HepG2 (cell line): ENCODE data around the gene TMUB1. TPM values are rescaled to one million over a fixed set of nuclear protein-coding genes. Genes with fewer than 3 reads are reported as not detected.

ENCODE experiments used
- ATAC-seq: fragments of 200-7000 bp; cut with Tn5 transposase; 3 replicates; pipeline ENCODE4 v1.9.1; 2020; ENCODE audit warnings: mild to moderate bottlenecking, moderate library complexity
- BruUV-seq: library from RNA; stranded (reverse); fragments of 400-500 nt; replicated peaks from 2 replicates; lab custom pipeline; 2021; lab: Mats Ljungman, UMichigan
- CTCF ChIA-PET: fragments of 300-600 bp; formaldehyde crosslinking; extraction: SDS; loops from one replicate; lab custom pipeline; 2021; ENCODE audit warnings: low total read pairs, inconsistent platforms, low intra/inter-chr PET ratio; lab: Yijun Ruan, JAX
- POLR2A ChIA-PET: fragments of 350-600 bp; sonication (Branson Sonifier 250); formaldehyde crosslinking; loops from one replicate; lab custom pipeline; 2020; ENCODE audit warnings: antibody characterized with exemption, inconsistent platforms; lab: Yijun Ruan, JAX
- DNase-seq: peaks from one replicate; pipeline ENCODE4 v3.0.0-alpha.2; 2015; ENCODE audit warnings: low spot score
- FAIRE-seq: peaks from 3 replicates; lab custom pipeline; 2011; peaks lifted over from hg19 to GRCh38; lab: Jason Lieb, UNC
- H2AFZ ChIP-seq: one replicate; pipeline ENCODE4 v1.6.1; 2011; ENCODE audit warnings: low read length, inconsistent platforms
- H3K27ac ChIP-seq: fragments of 300-600 bp; 3 replicates; pipeline ENCODE4 v1.8.0; 2011; ENCODE audit warnings: mixed run types, mild to moderate bottlenecking, mixed read lengths, low read length, inconsistent platforms; ENCODE audit not compliant: insufficient read depth; ENCODE audit errors: extremely low read length
- H3K27me3 ChIP-seq, 2 experiments: fragments of 200-600 bp in 1 of 2; 2 replicates in 1 of 2; 3 replicates in 1 of 2; pipeline versions ENCODE4 v1.6.0 to v1.8.0; 2011; ENCODE audit warnings: low read length in 2 of 2, mild to moderate bottlenecking in 2 of 2, moderate library complexity in 2 of 2, inconsistent platforms in 1 of 2; ENCODE audit not compliant: insufficient read depth in 2 of 2, control insufficient read depth in 1 of 2
- H3K36me3 ChIP-seq, 2 experiments: fragments of 200-600 bp in 1 of 2; replicated peaks in 1 of 2; 2 replicates in 1 of 2; 3 replicates in 1 of 2; pipeline versions ENCODE4 v1.5.1 to v1.8.0; 2011; ENCODE audit warnings: low read length in 2 of 2, inconsistent platforms in 1 of 2; ENCODE audit not compliant: insufficient read depth in 2 of 2, control insufficient read depth in 1 of 2
- H3K4me1 ChIP-seq: 2 replicates; pipeline ENCODE4 v1.5.1; 2012; ENCODE audit warnings: low read length, inconsistent platforms; ENCODE audit not compliant: insufficient read depth
- H3K4me2 ChIP-seq: 2 replicates; pipeline ENCODE4 v1.6.0; 2011; ENCODE audit warnings: low read depth, low read length, inconsistent platforms
- H3K4me3 ChIP-seq, 3 experiments: fragments of 200-600 bp in 1 of 3; sonication (generic), shearing (Covaris generic) in 1 of 3; replicated peaks in 1 of 3; 2 replicates each; pipeline ENCODE4 v1.5.1; 2011 to 2016; ENCODE audit warnings: low read length in 3 of 3, inconsistent platforms in 2 of 3, low read depth in 2 of 3, mild to moderate bottlenecking in 2 of 3, control low read depth in 1 of 3, mixed read lengths in 1 of 3; ENCODE audit not compliant: insufficient read depth in 1 of 3
- H3K79me2 ChIP-seq: one replicate; pipeline ENCODE4 v1.6.1; 2011; ENCODE audit warnings: low read length, inconsistent platforms; ENCODE audit not compliant: insufficient read depth
- H3K9ac ChIP-seq: 2 replicates; pipeline ENCODE4 v1.6.0; 2011; ENCODE audit warnings: mild to moderate bottlenecking, low read depth, low read length, inconsistent platforms; ENCODE audit not compliant: insufficient read depth
- H3K9me3 ChIP-seq: 2 replicates; pipeline ENCODE4 v1.5.1; 2012; ENCODE audit warnings: mild to moderate bottlenecking, low read length
- H4K20me1 ChIP-seq: 2 replicates; pipeline ENCODE4 v1.6.0; 2011; ENCODE audit warnings: inconsistent platforms, mild to moderate bottlenecking, low read length, moderate library complexity; ENCODE audit not compliant: insufficient read depth
- MAX ChIP-seq: IDR thresholded peaks from 2 replicates; pipeline ENCODE4 v1.6.1; 2012; ENCODE audit warnings: inconsistent platforms
- RNF2 ChIP-seq: fragments of 450-650 bp; conservative IDR thresholded peaks from 2 replicates; pipeline ENCODE4 v1.6.1; 2016; ENCODE audit warnings: low read depth
- ZFY ChIP-seq: sonication (generic); formaldehyde crosslinking; IDR thresholded peaks from 2 replicates; pipeline ENCODE4 v1.4.0; 2020; ENCODE audit warnings: missing genetic modification reagents
- ZNF3 ChIP-seq: IDR thresholded peaks from 2 replicates; pipeline ENCODE4 v1.7.0; 2017; ENCODE audit warnings: inconsistent platforms
- ZNF510 ChIP-seq: sonication (generic); formaldehyde crosslinking; IDR thresholded peaks from 2 replicates; pipeline ENCODE4 v1.4.0; 2020; ENCODE audit warnings: low read depth, mild to moderate bottlenecking, missing genetic modification reagents
- ZNF629 ChIP-seq: sonication (generic); formaldehyde crosslinking; conservative IDR thresholded peaks from 2 replicates; pipeline ENCODE4 v1.5.0; 2020; ENCODE audit warnings: missing genetic modification reagents
- ZNF761 ChIP-seq: sonication (generic); formaldehyde crosslinking; conservative IDR thresholded peaks from 2 replicates; pipeline ENCODE4 v1.4.0; 2020; ENCODE audit warnings: mild to moderate bottlenecking, missing genetic modification reagents
- WGBS: methylation state at CpG from one replicate; pipeline ENCODE4 v1.1.6; 2017; ENCODE audit warnings: low lambda C conversion rate; 5-methylcytosine and 5-hydroxymethylcytosine counted together
- in situ Hi-C: cut with HindIII; loops from 2 replicates; pipeline ENCODE4 v1.10.0; 2017; ENCODE audit warnings: low pct_unique_long_range_greater_than_20kb; ENCODE audit not compliant: extremely low pct_ligation_motif_present
- intact Hi-C: fragments of 100-400 bp; cut with micrococcal nuclease; formaldehyde crosslinking; loops from one replicate; pipeline ENCODE4 v1.10.0; 2022; ENCODE audit not compliant: unreplicated experiment
- polyA plus RNA-seq, 8 experiments: library from polyadenylated mRNA; depleted of rRNA in 3 of 8; stranded (reverse) in 7 of 8; unstranded in 1 of 8; fragments of >200 nt; fragmentation: Illumina TruSeq in 4 of 8; extraction: Trizol in 4 of 8; gene quantifications; 2 replicates each; pipeline versions ENCODE4 v1.2.1 to v1.2.3, GENCODE V29; 2011 to 2016; ENCODE audit warnings: low read depth in 4 of 8, missing spikeins in 1 of 8, mixed read lengths in 1 of 8; ENCODE audit not compliant: insufficient read depth in 1 of 8
- total RNA-seq, 5 experiments: library from RNA; depleted of rRNA; stranded (reverse); fragments of >200 nt; fragmentation: Illumina TruSeq; extraction: Trizol; gene quantifications; 2 replicates each; pipeline ENCODE4 v1.2.3, GENCODE V29; 2016; ENCODE audit warnings: low read depth in 1 of 5
- TF ChIP-seq, protein P1 (sequence below): sonication (generic); formaldehyde crosslinking; IDR thresholded peaks from 2 replicates; pipeline ENCODE4 v1.4.0; 2020; ENCODE audit warnings: missing genetic modification reagents; ENCODE audit errors: not compliant biosample characterization

The TMUB1 gene
- total and polyA plus RNA-seq, 2 of the 13 experiments (the other 11 are each of a cell fraction or from before 2014, with no cell fraction given), result 44.8 to 51.6 TPM

- TF ChIP-seq, protein P1, sequence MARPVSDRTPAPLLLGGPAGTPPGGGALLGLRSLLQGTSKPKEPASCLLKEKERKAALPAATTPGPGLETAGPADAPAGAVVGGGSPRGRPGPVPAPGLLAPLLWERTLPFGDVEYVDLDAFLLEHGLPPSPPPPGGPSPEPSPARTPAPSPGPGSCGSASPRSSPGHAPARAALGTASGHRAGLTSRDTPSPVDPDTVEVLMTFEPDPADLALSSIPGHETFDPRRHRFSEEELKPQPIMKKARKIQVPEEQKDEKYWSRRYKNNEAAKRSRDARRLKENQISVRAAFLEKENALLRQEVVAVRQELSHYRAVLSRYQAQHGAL (CRISPR knock-in tag), result no peak
- TF ChIP-seq ZNF3 (CRISPR knock-in tag) (no peak), RNF2 (no peak), ZNF510 (no peak), ZFY (CRISPR knock-in tag) (no peak)
Observed at GRCh38 chr7:151103973-151104372, 20.7 kb upstream of the TMUB1 start (continued).

GRCh38 chr7:151102991-151103390 is 19.7 kb upstream of the TMUB1 start:
- ATAC-seq (no peak), DNase-seq (no peak), FAIRE-seq (no peak)
- H3K79me2 ChIP-seq, result peaks cover 56% of the 10 kb centered on the region
- intact Hi-C loops, result loop anchor here (1.0 kb wide), 1 partner anchor 25 kb away; no protein-coding TSS in a partner anchor
- TF ChIP-seq ZNF629 (CRISPR knock-in tag), result peak; percentile 72
- no peak for TF ChIP-seq MAX
- TF ChIP-seq ZNF761 (CRISPR knock-in tag), result no peak
- no peaks in the 10 kb centered on the region for H3K9me3 ChIP-seq
- 97% methylated on average over 3 of the region's 3 CpGs for WGBS
- no peaks in the 10 kb centered on the region for H3K27me3 ChIP-seq
- peaks cover 7 to 21% of the 10 kb centered on the region in 2 experiments; a peak in 3 of 5 replicates for H3K36me3 ChIP-seq
- peaks cover 29% of the 10 kb centered on the region for H4K20me1 ChIP-seq
- ChIA-PET CTCF (no interaction called here), POLR2A (no interaction called here)
- BruUV-seq, result no TSS peak
- H3K4me2 ChIP-seq, result no peak overlapping the region
- peaks cover 1% of the 10 kb centered on the region; the same call in 1 of the 2 replicates for H3K4me1 ChIP-seq
- no peak overlapping the region for H3K9ac ChIP-seq
- in situ Hi-C loops, result no loop called here
- H3K4me3 ChIP-seq, result no peak overlapping the region
- no peak overlapping the region for H2AFZ ChIP-seq
- H3K27ac ChIP-seq, result no peak overlapping the region
